GM19397 (cell line): Measurements from ENCODE around the gene TRPT1.

ENCODE experiments used
- ATAC-seq: cut with Tn5 transposase; IDR thresholded peaks from one replicate; pipeline ENCODE4 v1.9.1; 2021; ENCODE audit warnings: mild to moderate bottlenecking, moderate library complexity; ENCODE audit not compliant: unreplicated experiment

TRPT1 gene

DNA sequence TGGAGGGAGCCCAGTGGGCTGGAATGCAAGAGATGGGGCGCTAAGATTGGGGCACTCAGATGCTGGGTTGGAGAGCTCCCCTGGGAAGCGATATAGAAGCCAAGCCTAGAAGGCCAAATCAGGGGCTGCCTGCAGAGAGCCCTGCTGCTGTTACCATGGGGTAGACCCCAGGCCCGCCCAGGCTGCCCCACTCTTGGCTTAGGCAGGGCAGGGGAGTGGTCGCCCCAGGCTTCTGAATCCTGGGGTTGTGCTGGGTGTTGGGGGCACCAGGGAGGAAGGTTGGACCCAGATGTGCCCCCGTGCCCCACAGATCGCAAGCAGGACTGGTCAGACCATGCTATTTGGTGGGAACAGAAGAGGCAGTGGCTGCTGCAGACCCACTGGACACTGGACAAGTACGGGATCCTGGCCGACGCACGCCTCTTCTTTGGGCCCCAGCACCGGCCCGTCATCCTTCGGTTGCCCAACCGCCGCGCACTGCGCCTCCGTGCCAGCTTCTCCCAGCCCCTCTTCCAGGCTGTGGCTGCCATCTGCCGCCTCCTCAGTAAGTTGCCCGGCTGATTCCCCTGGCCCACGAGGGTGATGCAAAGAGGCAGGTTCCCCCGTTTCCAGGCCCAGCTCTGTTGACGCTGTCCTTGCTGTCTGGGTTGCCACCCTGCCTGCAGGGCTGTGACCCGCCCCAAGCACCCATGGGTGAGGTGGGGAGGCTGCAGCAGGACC is 15.5 kb downstream of the TRPT1 start:
- no peak for ATAC-seq

GRCh38 chr11:64209563-64209843 is 16.5 kb downstream of the TRPT1 start:
- no peak for ATAC-seq

GRCh38 chr11:64208796-64209562 is 17.0 kb downstream of the TRPT1 start:
- no peak for ATAC-seq

DNA sequence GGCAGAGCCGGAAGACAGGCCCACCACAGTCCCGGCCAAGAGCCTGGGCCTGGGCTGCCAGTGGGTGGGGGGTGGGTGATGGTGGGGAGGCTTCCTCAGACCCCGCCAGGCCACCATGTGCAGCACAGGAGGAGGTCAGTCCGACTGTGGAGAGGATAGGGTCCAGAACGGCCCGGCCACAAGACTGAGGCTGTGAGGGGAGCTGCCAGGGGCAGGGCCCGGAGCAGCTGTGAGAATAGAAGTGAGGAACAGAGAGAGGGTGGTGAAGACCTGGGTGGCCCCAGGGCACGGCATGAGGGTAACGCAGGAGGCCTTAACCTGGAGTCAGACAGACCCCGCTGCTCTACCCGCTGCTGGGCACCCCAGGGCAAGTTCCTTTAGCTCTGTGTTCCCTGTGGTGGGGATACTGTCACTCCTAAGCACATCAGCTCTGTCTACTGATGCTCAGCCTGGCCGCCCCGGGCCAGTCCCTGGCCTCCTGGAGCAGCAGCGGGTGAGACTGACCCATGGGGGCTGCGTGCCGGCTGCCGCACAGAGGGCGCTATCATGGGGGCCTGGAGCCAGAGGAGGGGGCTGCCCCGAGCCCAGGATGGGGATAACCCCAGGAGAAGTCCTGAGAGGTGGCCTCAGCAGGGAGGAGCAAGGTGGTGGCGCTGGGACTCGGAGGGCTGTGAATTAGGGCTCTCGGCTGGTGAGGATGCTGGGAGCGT is 17.7 kb downstream of the TRPT1 start:
- ATAC-seq, result no peak

DNA sequence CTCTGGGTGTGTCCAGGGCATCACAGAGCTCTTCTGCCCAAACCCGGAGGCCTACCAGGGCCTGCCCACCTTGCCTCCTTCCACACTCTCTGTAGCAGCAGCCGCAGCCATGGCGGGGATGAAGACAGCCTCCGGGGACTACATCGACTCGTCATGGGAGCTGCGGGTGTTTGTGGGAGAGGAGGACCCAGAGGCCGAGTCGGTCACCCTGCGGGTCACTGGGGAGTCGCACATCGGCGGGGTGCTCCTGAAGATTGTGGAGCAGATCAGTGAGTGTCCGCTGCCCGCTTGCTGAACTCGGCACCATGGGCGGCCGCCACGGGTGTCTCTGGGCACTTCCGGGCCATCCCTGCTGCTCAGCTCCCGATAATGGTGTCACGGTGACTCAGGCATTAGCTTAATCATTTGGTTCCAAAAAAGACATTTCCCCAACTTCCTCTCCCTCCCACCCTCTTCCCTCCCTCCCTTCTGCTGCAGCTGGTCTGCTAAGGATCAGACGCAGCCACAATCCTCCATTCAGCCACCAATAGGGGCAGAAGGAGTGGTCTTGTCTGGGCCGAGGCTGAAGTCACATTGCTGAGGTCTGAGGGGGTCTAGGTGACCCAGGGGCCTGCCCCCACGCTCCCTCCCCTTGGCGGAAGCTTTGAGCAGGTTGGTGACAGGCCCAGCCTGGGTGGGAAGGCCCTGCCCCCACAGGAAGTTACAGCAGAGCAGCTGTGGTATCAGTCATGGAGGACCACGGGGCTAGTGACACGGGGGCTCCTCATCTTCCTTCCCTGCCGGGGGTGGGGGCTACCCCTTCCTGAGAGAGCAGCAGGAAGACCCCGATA is 18.5 kb downstream of the TRPT1 start:
- ATAC-seq, result peak; percentile 58

GRCh38 chr11:64206457-64207255 is 19.3 kb downstream of the TRPT1 start, which contains the start of gene FERMT3:
TSS of gene FERMT3 (plus strand) at chr11:64206721. CDS start at chr11:64207365, 644 bp downstream.
- peak; percentile 9 for ATAC-seq

- no peak for ATAC-seq
These were observed 21.5 kb downstream of the TRPT1 start for GRCh38 chr11:64204464-64204989.

DNA sequence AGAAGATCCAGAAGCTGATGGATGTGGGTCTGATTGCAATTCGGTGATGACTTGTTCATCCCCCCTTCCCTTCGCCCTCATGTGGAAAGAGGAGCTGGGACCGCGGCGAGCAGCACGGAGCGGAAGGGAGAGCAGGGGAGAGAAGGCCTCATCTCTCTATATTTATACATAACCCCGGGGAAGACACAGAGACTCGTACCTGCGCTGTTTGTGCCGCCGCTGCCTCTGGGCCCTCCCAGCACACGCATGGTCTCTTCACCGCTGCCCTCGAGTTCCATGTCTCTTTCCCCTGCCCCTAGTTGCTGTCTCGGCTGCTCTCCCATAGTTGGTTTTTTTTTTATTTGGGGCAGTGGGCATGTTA is 21.9 kb downstream of the TRPT1 start:
- no peak for ATAC-seq

- no peak for ATAC-seq
These were observed 22.4 kb downstream of the TRPT1 start for GRCh38 chr11:64203421-64204079.

- no peak for ATAC-seq
These were observed 23.0 kb downstream of the TRPT1 start for GRCh38 chr11:64202992-64203391.

- ATAC-seq, result no peak
These were observed 24.4 kb downstream of the TRPT1 start for GRCh38 chr11:64201543-64201942.

- no peak for ATAC-seq
These were observed 27.5 kb downstream of the TRPT1 start for GRCh38 chr11:64198511-64198910.

DNA sequence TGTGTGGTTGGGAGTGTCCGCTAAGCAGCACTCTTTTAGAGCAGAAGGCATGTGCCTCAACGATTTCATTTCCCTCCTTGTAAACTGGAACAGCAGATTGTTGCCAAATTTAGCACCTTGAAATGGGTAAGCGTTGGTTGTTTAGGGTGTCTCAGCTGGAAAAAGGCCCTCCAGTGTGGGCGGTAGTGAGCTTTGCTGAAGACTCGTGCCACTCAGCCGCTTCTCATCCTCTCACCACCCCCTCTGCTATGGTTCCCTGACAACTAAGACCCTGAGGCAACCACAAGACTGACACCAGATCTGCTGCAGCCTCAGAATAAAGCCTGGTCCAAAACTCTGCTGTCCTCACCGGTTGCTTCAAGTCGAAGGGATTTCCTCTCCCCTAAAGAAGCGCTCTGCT is 29.4 kb downstream of the TRPT1 start:
- ATAC-seq, result no peak

GRCh38 chr11:64192434-64192833 is 33.6 kb downstream of the TRPT1 start:
- ATAC-seq, result no peak

GRCh38 chr11:64186492-64187165 is 39.4 kb downstream of the TRPT1 start:
- peak; percentile 1 for ATAC-seq

- ATAC-seq, result peak; percentile 83
These were observed 40.1 kb downstream of the TRPT1 start, which contains the start of gene STIP1 for GRCh38 chr11:64185693-64186491. TSS of gene STIP1 (plus strand) at chr11:64186171. CDS start at chr11:64186262, 91 bp downstream.

DNA sequence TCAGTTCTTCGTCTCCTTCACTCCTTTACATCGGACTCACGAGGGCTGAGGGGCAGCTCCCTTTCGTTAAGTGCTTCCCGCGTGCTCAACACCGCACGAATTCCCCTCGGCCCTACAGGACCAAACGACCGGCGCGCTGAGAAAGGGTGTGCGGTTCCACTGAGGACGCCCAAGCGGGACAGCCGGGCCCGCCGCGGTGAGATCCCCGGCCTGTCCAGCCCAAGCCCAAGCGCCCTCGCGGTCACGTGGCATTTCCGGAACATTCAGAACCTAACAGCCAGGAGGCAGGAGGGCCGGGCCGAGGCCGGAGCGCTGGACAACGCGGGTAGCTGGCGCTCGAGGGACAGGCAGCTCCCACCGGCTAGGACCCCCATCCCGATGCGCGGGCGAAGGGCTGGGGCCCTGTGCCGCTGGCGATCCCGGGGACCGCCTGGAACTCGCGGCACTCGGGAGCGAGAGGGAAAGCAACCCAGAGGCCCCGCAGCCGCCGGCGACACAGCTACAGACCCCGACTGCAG is 40.8 kb downstream of the TRPT1 start:
- peak; percentile 25 for ATAC-seq

DNA sequence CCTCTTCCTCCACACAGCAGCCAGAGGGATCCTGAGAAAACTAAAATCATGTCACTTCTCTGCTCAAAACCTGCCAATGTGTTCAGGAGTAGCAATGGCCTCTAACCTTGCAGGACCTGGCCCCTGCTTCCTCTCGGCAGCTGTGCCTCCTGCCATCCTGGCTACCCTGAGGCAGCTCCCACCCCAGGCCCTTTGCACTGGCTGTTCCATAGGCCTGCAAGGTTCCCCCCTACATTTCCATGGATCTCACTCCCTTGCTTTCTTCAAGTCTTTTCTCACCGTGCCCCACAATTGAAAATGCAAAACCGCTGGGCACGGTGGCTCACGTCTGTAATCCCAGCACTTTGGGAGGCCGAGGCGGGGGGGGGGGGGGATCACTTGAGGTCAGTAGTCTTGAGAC is 42.1 kb downstream of the TRPT1 start:
- no peak for ATAC-seq
